Non-pigmented ciliary epithelial cell (primary cell): Measurements from ENCODE around the gene CDX1.

Experiments used
- DNase-seq: peaks from one replicate; pipeline ENCODE4 v3.0.0-alpha.2; 2010; ENCODE audit warnings: low read depth

CDX1 gene

GRCh38 chr5:150146862-150147601 lies 19.5 kb upstream of the CDX1 start:
- DNase-seq: no peak

DNA sequence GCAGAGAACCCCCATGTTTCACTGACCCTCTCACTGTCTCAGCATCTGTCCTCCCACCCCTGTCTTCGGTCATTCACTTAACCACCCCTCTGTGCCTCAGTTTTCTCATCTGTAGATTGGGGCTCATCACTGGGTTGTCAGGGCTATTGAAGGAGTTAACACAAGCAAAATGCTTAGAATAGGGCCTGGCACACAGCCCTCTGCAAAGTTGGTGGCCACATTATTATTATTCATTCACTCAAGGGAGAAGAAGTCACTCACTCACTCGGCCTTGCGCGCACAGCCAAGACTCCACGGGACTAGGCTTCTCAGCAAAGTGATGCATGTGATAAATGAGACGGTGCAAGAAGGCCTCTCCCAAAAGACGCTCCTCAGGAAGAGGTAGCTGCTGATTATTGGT lies 18.9 kb upstream of the CDX1 start:
- DNase-seq: no peak

DNA sequence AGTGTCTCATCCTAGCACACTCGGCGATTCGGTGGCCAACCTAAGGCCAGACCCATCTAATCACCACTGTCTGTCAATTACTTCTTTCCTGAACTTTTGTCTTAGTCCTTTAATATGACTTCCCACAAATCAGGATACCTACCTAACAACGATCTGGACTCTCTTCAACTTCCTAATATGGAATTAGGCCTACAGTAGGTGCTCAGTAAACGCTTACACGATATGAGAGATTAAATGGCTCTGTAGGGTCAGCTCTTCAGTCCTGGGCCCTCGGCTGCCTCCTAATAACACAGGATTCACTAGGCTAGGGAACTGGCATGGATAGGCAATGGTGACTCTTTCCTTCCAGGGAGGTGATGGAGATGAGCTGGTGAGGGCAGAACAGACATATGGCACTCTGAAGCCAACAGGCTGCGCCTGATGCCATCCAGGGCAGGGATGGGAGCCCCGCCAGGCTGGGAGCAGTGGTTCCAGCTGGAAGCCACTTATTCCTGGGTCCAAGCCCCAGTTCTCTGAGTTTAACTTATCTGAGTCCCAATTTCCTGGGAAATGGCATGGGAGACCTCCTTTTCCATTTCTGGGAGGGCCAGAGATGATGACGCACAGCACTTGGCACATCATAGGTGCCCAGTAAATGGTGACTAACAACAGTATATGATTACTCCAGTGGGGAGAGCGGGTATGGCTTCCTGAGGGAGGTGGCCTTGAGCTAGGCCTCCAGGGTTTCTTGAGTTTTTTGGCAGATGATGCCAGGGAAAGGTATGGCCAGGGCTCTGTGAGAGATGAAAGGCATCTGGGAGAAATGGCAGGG lies 18.3 kb upstream of the CDX1 start:
- DNase-seq: no peak

DNA sequence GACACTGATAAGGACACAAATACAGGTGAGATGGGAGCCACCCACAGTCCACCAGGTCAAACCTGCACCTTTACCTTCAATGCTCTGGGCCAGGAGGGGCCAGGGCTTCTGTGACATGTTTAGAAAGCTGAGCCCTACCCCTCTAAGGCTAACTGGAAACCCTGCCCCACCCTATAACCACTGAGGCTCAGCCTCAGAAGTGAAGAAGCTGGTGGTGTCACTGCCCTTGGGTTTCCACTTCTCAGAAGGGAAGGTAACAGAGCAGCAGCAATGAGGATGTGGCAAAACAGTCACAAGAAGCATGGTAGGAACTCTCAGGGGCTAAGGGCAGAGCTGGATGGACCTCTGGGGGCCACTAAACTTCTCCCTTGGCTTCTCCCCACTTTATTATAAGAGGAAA lies 17.0 kb upstream of the CDX1 start:
- DNase-seq: no peak

GRCh38 chr5:150152636-150153462 lies 13.7 kb upstream of the CDX1 start:
- no peak for DNase-seq

DNA sequence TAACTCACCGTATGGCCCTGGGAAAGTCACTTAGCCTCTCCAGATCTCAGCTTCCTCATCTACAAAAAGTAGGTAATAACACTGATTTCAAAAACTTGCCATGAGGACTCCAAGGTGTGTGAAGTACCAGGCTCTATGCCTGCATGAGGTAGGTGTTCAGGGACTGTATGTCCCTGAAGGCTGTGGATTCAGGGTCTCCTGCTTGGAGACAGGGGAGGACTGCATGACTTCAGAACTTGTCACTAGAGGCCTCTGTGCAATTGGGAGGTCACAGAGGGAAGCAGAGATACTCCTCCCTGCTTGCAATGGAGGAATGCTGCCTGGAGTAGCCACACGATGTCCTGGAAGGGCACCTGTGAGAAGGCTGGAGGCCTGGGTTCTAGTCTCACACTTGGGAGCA lies 13.1 kb upstream of the CDX1 start:
- DNase-seq: no peak

DNA sequence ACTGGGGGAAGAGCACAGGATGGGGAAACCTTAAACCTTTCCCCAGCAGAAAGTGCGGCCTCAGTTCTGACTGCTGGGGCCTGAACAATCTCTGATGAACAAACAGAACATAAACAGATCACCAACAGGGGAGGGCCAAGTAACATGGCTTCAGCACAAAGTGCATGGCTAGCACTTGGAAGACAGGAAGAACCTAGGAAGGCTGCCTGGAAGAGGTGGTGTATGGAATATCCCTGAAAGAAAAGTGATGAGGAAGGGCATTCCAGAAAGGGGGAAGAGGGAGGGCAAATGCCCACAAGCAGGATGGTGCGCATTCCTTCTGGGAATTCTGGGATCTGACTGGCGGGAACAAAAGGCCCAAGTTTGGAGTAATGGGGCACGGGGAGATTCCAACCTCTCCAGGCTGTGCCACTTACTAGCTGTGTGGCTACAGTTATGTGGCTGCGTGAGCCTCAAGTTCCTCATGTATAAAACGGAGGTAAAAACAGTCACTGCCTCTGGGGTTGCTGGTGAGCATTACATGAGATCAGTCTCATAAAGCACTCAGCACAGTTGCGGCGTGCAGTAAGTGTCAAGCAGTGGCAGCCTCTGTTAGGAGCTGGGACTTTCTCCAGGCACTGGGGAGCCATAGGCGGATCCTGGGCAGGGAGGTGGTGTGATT lies 12.5 kb upstream of the CDX1 start:
- no peak for DNase-seq

GRCh38 chr5:150154618-150155128 lies 11.9 kb upstream of the CDX1 start:
- DNase-seq: no peak

- DNase-seq: no peak
These were observed 11.1 kb upstream of the CDX1 start, which contains the start of gene PDGFRB for GRCh38 chr5:150155258-150156026. Gene PDGFRB (minus strand): TSS chr5:150155845. CDS start chr5:150137047, 18,798 bp downstream.

DNA sequence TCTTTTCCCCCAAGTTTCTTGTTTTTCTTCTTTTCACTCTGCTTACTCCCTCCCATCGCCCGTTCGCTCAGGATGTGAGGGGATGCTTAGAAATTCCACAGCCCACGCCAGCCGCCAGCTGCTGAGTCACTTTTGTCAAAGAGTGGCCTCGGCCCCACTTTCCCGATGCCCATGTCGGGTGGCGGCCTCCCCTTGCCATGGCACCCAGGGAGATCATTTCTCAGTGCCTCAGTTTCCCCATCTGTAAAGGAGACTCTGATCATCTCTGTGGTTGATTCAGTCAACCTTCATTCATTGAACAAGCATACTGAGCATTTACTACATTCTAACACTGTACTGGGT lies 10.6 kb upstream of the CDX1 start:
- no peak for DNase-seq

DNA sequence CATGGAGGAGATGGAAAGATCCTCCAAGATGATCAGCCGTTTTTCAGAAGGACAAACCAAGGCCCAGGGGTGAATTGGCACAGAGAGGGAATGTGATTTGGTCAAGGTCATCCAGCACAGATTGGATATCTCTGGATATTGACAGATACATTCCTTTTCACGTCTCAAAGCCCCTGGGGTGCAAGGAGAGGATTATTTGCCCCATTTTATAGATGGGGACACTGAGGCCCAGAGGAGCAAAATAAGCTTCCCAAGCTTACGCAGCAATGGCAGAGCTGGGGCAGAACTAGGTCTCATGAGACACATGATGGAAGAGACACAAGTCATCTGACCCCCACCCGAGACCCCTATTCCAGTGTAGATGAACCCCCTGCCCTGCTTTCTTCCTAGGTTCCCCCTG lies 10.0 kb upstream of the CDX1 start:
- no peak for DNase-seq

DNA sequence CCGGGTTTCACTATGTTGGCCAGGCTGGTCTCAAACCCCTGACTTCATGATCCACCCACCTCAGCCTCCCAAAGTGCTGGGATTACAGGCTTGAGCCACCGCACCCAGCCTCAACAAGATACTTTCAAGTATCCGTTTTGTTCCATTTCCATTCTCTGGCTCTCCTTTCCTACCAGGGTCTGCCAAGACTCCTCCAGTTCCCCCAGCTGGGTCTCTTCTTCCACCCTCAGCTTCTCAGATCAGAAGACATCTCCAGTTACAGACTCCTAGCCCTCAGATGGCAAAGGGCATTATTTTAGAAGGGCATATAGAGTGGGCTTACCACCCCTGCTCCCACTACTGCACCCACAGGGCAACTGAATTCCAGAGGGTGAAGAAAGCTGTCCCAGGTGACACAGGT lies 9.4 kb upstream of the CDX1 start:
- DNase-seq: no peak

DNA sequence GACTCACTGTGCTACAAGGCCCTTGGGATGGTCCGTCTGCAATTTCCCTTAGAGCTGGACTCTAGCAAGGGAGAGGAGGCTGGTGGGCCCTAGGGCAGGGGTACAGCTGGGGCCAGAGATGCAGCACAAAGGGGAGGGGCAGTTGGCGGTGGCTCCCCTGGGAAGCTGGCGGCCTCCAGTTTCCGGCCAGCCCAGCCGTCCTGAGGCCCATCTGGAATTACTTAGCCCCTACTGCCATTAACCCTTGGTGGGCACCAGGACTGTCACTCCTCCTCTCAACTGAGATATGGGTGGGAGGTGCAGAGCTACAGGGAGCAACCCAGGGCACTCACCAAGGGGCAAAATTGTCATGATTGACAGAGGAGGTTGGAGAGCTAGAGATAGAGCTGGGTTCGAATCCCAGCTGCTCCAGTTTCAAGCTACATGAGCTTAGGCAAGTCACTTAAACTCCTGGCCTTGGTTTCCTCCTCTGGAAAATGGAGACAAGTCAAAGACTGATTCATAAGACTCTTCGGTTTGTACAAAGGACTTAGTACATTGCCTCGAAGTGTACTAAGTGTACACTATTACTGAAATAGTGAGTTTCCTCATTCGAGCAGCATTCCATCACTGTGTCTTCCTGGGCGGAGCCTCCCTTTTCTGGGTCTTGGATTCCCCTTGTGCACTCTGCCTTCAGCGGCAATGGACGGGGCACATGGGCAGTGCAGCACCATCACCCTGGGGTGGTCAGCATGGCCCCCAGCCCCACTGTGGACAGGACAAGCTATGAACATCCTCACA lies 8.2 kb upstream of the CDX1 start:
- DNase-seq: no peak

DNA sequence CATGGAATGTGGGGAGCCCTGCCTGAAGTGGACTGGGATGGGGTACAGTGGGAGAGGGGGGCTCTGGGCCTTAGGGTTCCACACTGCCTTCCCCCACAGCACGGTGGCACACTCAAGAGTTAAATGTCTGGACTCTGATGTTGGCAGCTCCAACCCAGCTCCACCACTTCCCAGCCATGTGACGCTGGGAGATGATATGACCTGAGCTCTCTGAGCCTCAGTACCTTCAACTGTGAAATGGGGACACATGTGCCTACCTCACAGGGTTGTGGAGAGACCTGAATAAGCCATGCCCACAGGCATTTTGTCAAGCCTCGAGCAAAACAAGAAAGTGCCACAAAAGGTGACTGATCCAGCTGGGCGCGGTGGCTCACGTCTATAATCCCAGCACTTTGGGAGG lies 7.5 kb upstream of the CDX1 start:
- no peak for DNase-seq

- no peak for DNase-seq
These were observed 6.8 kb upstream of the CDX1 start for GRCh38 chr5:150159741-150160179.

GRCh38 chr5:150160448-150161081 lies 6.0 kb upstream of the CDX1 start:
- no peak for DNase-seq

DNA sequence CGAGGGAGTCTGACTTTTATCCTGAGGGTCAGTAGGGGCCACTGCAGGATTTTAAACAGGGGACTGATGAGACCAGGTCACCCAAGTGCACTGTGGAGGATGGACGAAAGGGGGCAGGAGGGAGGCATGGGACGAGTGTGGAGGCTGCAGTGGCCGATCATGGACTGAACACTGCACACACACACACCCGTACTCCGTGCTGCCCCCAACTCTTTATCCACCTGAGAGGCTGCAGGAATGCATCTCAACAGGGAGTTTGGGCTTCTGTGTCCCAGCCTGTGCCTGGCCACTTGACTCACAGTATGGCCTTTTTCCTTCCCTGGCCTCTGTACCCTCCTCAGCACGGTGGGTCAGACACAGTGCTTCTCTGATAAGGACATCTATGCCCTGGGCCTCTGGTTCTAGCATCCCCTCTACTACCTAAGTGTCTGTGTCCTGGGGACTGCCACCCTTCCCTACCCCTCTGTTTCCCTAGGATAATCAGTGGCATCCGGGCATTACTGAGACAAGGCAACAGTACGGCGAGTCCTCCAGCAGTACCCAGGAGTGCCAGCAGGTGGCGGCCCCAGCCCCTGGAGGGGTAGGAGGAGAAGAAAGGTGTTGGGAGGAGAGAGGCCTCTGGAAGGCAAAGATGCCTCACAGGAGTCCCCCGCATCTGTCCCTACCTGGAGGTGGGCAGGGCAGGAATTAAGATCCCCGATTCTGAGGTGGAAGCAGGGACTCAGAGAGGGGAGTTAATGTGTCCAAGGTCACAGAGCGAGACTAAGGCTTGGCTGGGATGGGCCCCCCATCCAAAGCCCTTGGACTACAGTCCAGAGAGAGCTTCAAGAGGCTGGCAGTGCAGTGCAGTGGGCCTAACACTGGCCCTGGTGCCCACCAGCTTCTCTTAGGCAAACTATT lies 5.1 kb upstream of the CDX1 start:
- no peak for DNase-seq

GRCh38 chr5:150162142-150162513 lies 4.5 kb upstream of the CDX1 start:
- no peak for DNase-seq

DNA sequence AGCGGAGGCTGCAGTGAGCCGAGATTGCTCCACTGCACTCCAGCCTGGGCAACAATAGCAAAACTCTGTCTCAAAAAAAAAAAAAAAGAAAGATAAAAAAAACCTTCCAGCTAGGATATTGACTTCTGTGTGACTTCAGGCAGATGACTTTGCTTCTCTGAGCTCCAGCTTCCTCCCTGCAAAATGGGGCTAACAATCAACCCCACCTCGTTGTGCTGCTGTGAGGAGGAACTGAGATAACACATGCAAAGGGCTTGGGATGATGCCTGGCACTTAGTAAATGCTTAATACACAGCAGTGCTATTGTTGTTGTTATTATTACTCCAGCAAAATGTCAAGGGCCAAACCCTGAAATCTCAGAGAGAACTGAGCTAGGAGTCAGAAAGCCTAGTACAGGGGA lies 3.5 kb upstream of the CDX1 start:
- DNase-seq: no peak
